PFSK-1 (cell line): ENCODE results near the gene ALPK3.

Experiments
- FOXP2 ChIP-seq: optimal IDR thresholded peaks from 2 replicates; pipeline ENCODE3; 2011; ENCODE audit warnings: borderline replicate concordance, control low read depth, inconsistent platforms; ENCODE audit not compliant: insufficient read depth; ENCODE audit errors: extremely low read length, extremely low read depth
- POLR2AphosphoS5 ChIP-seq: IDR thresholded peaks from 2 replicates; pipeline ENCODE4 v1.6.1; 2012; ENCODE audit warnings: low read depth, mild to moderate bottlenecking, control low read depth, low read length, moderate library complexity

DNA sequence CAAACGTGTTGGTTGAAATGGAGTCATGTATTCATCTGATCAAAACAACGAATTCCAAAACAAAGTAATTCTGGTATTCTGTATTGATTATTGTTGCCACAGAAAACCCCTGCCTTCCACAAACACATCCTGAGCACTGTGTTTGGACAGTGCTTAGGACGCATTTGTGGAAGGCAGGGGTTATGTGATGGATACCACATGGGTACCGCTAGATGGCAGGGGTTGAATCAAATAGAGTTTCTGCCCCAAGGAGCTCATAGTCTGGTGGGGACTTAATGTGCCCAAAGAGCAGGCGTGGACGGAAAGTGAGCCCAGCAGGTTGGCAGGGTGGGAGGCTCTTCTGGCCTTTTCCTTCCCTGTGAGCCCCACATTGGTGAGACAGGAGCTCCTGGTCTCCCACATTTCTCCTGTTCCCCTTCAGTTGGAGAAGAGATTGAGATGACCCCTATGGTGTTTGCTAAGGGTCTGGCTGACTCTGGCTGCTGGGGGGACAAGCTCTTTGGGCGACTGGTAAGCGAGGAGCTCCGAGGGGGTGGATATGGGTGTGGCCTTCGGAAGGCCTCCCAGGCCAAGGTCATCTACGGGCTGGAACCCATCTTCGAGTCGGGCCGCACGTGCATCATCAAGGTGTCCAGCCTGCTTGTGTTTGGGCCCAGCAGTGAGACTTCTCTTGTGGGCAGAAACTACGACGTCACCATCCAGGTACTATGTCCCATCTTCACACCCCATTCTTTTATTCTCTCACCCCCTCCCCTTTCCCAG lies 45.2 kb downstream of the ALPK3 start:
- TF ChIP-seq FOXP2 (no peak), POLR2AphosphoS5 (no peak)
